Chondrocyte (in vitro differentiated cells): ENCODE data around the gene PCNX2. TPM values are rescaled to one million over a fixed set of nuclear protein-coding genes. Genes with fewer than 3 reads are reported as not detected.

Source experiments
- DNase-seq: peaks from one replicate; pipeline ENCODE4 v3.0.0; 2021; ENCODE audit warnings: mixed read lengths, low spot score
- H3K27ac Mint-ChIP-seq: one replicate; pipeline ENCODE4 v1.8.0; 2021; ENCODE audit warnings: mild to moderate bottlenecking, moderate library complexity, mixed read lengths; ENCODE audit not compliant: unreplicated experiment
- H3K27me3 Mint-ChIP-seq: 2 replicates; pipeline ENCODE4 v1.8.0; 2021; ENCODE audit warnings: low read depth, mixed read lengths
- H3K36me3 Mint-ChIP-seq: 2 replicates; pipeline ENCODE4 v1.8.0; 2021; ENCODE audit warnings: low read depth, mixed read lengths
- H3K4me1 Mint-ChIP-seq: 2 replicates; pipeline ENCODE4 v1.8.0; 2021; ENCODE audit warnings: low read depth, mild to moderate bottlenecking, mixed read lengths
- H3K4me3 Mint-ChIP-seq: one replicate; pipeline ENCODE4 v1.8.0; 2021; ENCODE audit warnings: mild to moderate bottlenecking, moderate library complexity, mixed read lengths; ENCODE audit not compliant: unreplicated experiment
- H3K9me3 Mint-ChIP-seq: 2 replicates; pipeline ENCODE4 v1.8.0; 2021; ENCODE audit warnings: low read depth, mixed read lengths
- CTCF ChIP-seq: fragments of 200-600 bp; sonication (generic); IDR thresholded peaks from 2 replicates; pipeline ENCODE4 v1.5.0; 2021; ENCODE audit warnings: antibody characterized with exemption, mild to moderate bottlenecking, moderate library complexity
- total RNA-seq: library from RNA; stranded (reverse); gene quantifications from 3 replicates; pipeline ENCODE4 v1.2.1, GENCODE V29; 2021

Gene PCNX2
- total RNA-seq, 1 donor from 2014 or later, result 9.5 TPM

GRCh38 chr1:233211595-233211994, 83.9 kb downstream of the PCNX2 start:
- H3K36me3 Mint-ChIP-seq, result peaks cover 4% of the 10 kb centered on the region
- no peak overlapping the region for H3K4me3 Mint-ChIP-seq
- H3K27me3 Mint-ChIP-seq, result no peaks in the 10 kb centered on the region
- H3K4me1 Mint-ChIP-seq, result no peaks in the 10 kb centered on the region
- DNase-seq, result no peak
- no peaks in the 10 kb centered on the region for H3K9me3 Mint-ChIP-seq
- H3K27ac Mint-ChIP-seq, result no peak overlapping the region
- no peak for TF ChIP-seq CTCF

GRCh38 chr1:233211106-233211505, 84.4 kb downstream of the PCNX2 start:
- no peak for TF ChIP-seq CTCF
- Mint-ChIP-seq H3K4me1 (no peaks in the 10 kb centered on the region), H3K27ac (no peak overlapping the region), H3K36me3 (peaks cover 4% of the 10 kb centered on the region), H3K4me3 (no peak overlapping the region), H3K27me3 (no peaks in the 10 kb centered on the region), H3K9me3 (no peaks in the 10 kb centered on the region)
- DNase-seq, result no peak

- peaks cover 4% of the 10 kb centered on the region for H3K36me3 Mint-ChIP-seq
- no peaks in the 10 kb centered on the region for H3K9me3 Mint-ChIP-seq
- no peaks in the 10 kb centered on the region for H3K27me3 Mint-ChIP-seq
- no peak for DNase-seq
- no peaks in the 10 kb centered on the region for H3K4me1 Mint-ChIP-seq
- TF ChIP-seq CTCF, result no peak
- H3K27ac Mint-ChIP-seq, result no peak overlapping the region
- no peak overlapping the region for H3K4me3 Mint-ChIP-seq
These were observed 86.0 kb downstream of the PCNX2 start for GRCh38 chr1:233209481-233209880.

- no peaks in the 10 kb centered on the region for H3K4me1 Mint-ChIP-seq
- H3K27ac Mint-ChIP-seq, result no peak overlapping the region
- no peak for TF ChIP-seq CTCF
- no peaks in the 10 kb centered on the region for H3K27me3 Mint-ChIP-seq
- no peak for DNase-seq
- peaks cover 4% of the 10 kb centered on the region for H3K36me3 Mint-ChIP-seq
- no peaks in the 10 kb centered on the region for H3K9me3 Mint-ChIP-seq
- no peak overlapping the region for H3K4me3 Mint-ChIP-seq
These were observed 86.8 kb downstream of the PCNX2 start for GRCh38 chr1:233208687-233209086.

- no peak for TF ChIP-seq CTCF
- no peak overlapping the region for H3K4me3 Mint-ChIP-seq
- no peaks in the 10 kb centered on the region for H3K27me3 Mint-ChIP-seq
- H3K27ac Mint-ChIP-seq, result no peak overlapping the region
- no peak for DNase-seq
- H3K36me3 Mint-ChIP-seq, result peaks cover 33% of the 10 kb centered on the region
- peaks cover 10% of the 10 kb centered on the region for H3K4me1 Mint-ChIP-seq
- peaks cover 19% of the 10 kb centered on the region for H3K9me3 Mint-ChIP-seq
These were observed 97.6 kb downstream of the PCNX2 start for GRCh38 chr1:233197940-233198339.
